H9 (cell line): ENCODE results near the gene AP4M1. TPM values are rescaled to one million over a fixed set of nuclear protein-coding genes. Genes with fewer than 3 reads are reported as not detected.
A peak's percentile ranks its signal among the peaks of the same experiment; 100 is the strongest.

Experiments
- DNase-seq: peaks from one replicate; pipeline ENCODE4 v3.0.0-alpha.2; 2017
- H2AFZ ChIP-seq: one replicate; pipeline ENCODE4 v1.6.1; 2013; ENCODE audit warnings: mild to moderate bottlenecking, low read length, control low read depth, moderate library complexity
- H2AK5ac ChIP-seq: 2 replicates; pipeline ENCODE4 v1.6.1; 2013; ENCODE audit warnings: low read length, control low read depth, mixed read lengths; ENCODE audit not compliant: insufficient read length
- H2BK120ac ChIP-seq: one replicate; pipeline ENCODE4 v1.6.1; 2013; ENCODE audit warnings: low read depth, mild to moderate bottlenecking, low read length, control low read depth, inconsistent platforms; ENCODE audit not compliant: poor library complexity, severe bottlenecking
- H2BK12ac ChIP-seq: 2 replicates; pipeline ENCODE4 v1.6.1; 2013; ENCODE audit warnings: low read length, control low read depth, mixed read lengths, low read depth; ENCODE audit not compliant: insufficient read length
- H2BK15ac ChIP-seq: 2 replicates; pipeline ENCODE4 v1.6.1; 2013; ENCODE audit warnings: low read depth, low read length, control low read depth
- H2BK20ac ChIP-seq: one replicate; pipeline ENCODE4 v1.6.1; 2013; ENCODE audit warnings: low read depth, mild to moderate bottlenecking, low read length, control low read depth, inconsistent platforms; ENCODE audit not compliant: poor library complexity, severe bottlenecking
- H2BK5ac ChIP-seq: 2 replicates; pipeline ENCODE4 v1.6.1; 2013; ENCODE audit warnings: low read length, control low read depth, mixed read lengths; ENCODE audit not compliant: insufficient read length
- H3K14ac ChIP-seq: 2 replicates; pipeline ENCODE4 v1.6.1; 2013; ENCODE audit warnings: low read length, control low read depth; ENCODE audit not compliant: insufficient read depth
- H3K18ac ChIP-seq: 2 replicates; pipeline ENCODE4 v1.6.1; 2013; ENCODE audit warnings: low read depth, mild to moderate bottlenecking, mixed read lengths, low read length, control low read depth; ENCODE audit not compliant: insufficient read length
- H3K23ac ChIP-seq: 2 replicates; pipeline ENCODE4 v1.6.1; 2013; ENCODE audit warnings: low read length, control low read depth, mixed read lengths, low read depth; ENCODE audit not compliant: insufficient read length
- H3K23me2 ChIP-seq: 2 replicates; pipeline ENCODE4 v1.6.1; 2013; ENCODE audit warnings: low read depth, mild to moderate bottlenecking, mixed read lengths, low read length, control low read depth; ENCODE audit not compliant: insufficient read length, poor library complexity, severe bottlenecking
- H3K27ac ChIP-seq: 2 replicates; pipeline ENCODE4 v1.5.1; 2013; ENCODE audit warnings: low read length, control low read depth, mixed read lengths, low read depth; ENCODE audit not compliant: insufficient read length
- H3K27me3 ChIP-seq: 2 replicates; pipeline ENCODE4 v1.6.1; 2013; ENCODE audit warnings: low read length, control low read depth, inconsistent platforms; ENCODE audit not compliant: insufficient read depth
- H3K4ac ChIP-seq: 2 replicates; pipeline ENCODE4 v1.6.1; 2013; ENCODE audit warnings: low read depth, mild to moderate bottlenecking, control low read depth, inconsistent platforms, low read length, moderate library complexity
- H3K4me1 ChIP-seq: 2 replicates; pipeline ENCODE4 v1.6.1; 2013; ENCODE audit warnings: low read length, control low read depth, inconsistent platforms; ENCODE audit not compliant: insufficient read depth
- H3K4me2 ChIP-seq: 2 replicates; pipeline ENCODE4 v1.6.1; 2013; ENCODE audit warnings: low read length, control low read depth, mixed read lengths; ENCODE audit not compliant: insufficient read length, insufficient read depth
- H3K56ac ChIP-seq: 2 replicates; pipeline ENCODE4 v1.6.1; 2013; ENCODE audit warnings: low read depth, mild to moderate bottlenecking, mixed read lengths, low read length, control low read depth; ENCODE audit not compliant: insufficient read length
- H3K79me1 ChIP-seq: 2 replicates; pipeline ENCODE4 v1.6.1; 2013; ENCODE audit warnings: low read depth, mild to moderate bottlenecking, moderate library complexity, low read length, control low read depth, inconsistent platforms; ENCODE audit not compliant: insufficient read depth, poor library complexity, severe bottlenecking
- H3K79me2 ChIP-seq: 2 replicates; pipeline ENCODE4 v1.6.1; 2013; ENCODE audit warnings: low read length, control low read depth, inconsistent platforms; ENCODE audit not compliant: insufficient read depth
- H3K9ac ChIP-seq: 2 replicates; pipeline ENCODE4 v1.6.1; 2013; ENCODE audit warnings: low read length, control low read depth, mixed read lengths; ENCODE audit not compliant: insufficient read length; ENCODE audit errors: extremely low read depth
- H3K9me3 ChIP-seq: one replicate; pipeline ENCODE4 v1.6.1; 2013; ENCODE audit warnings: low read depth, low read length, inconsistent platforms; ENCODE audit not compliant: control insufficient read depth
- H3T11ph ChIP-seq: one replicate; pipeline ENCODE4 v1.6.1; 2013; ENCODE audit warnings: mild to moderate bottlenecking, low read length, control low read depth, inconsistent platforms
- H4K20me1 ChIP-seq: one replicate; pipeline ENCODE4 v1.6.1; 2013; ENCODE audit not compliant: control insufficient read depth, insufficient read length, insufficient read depth
- H4K5ac ChIP-seq: 2 replicates; pipeline ENCODE4 v1.6.1; 2013; ENCODE audit warnings: low read depth, mild to moderate bottlenecking, mixed read lengths, low read length, control low read depth; ENCODE audit not compliant: insufficient read length
- H4K8ac ChIP-seq: replicated peaks from 2 replicates; pipeline ENCODE4 v1.6.1; 2013; ENCODE audit warnings: low read length, control low read depth, mixed read lengths, low read depth; ENCODE audit not compliant: insufficient read length
- H4K91ac ChIP-seq: 2 replicates; pipeline ENCODE4 v1.6.1; 2013; ENCODE audit warnings: low read depth, mild to moderate bottlenecking, moderate library complexity, mixed read lengths, low read length, control low read depth; ENCODE audit not compliant: insufficient read length
- H3K27ac Mint-ChIP-seq, 3 experiments: 2 replicates in 2 of 3; 3 replicates in 1 of 3; pipeline ENCODE4 v1.8.0; 2020 to 2021; ENCODE audit warnings: mixed read lengths in 3 of 3, mild to moderate bottlenecking in 1 of 3, moderate library complexity in 1 of 3
- H3K27me3 Mint-ChIP-seq: 2 replicates; pipeline ENCODE4 v1.8.0; 2021; ENCODE audit warnings: low read depth, mild to moderate bottlenecking, moderate library complexity, mixed read lengths
- H3K36me3 Mint-ChIP-seq, 3 experiments: 2 replicates in 2 of 3; 3 replicates in 1 of 3; pipeline ENCODE4 v1.8.0; 2020 to 2021; ENCODE audit warnings: low read depth in 3 of 3, mixed read lengths in 3 of 3; ENCODE audit not compliant: insufficient read depth in 1 of 3
- H3K4me1 Mint-ChIP-seq, 2 experiments: 2 replicates each; pipeline ENCODE4 v1.8.0; 2020; ENCODE audit warnings: mixed read lengths in 2 of 2
- H3K4me3 Mint-ChIP-seq, 2 experiments: 2 replicates in 1 of 2; 3 replicates in 1 of 2; pipeline ENCODE4 v1.8.0; 2020 to 2021; ENCODE audit warnings: mild to moderate bottlenecking in 2 of 2, mixed read lengths in 2 of 2, moderate library complexity in 1 of 2
- H3K9me3 Mint-ChIP-seq, 2 experiments: 2 replicates in 1 of 2; 3 replicates in 1 of 2; pipeline ENCODE4 v1.8.0; 2020; ENCODE audit warnings: mild to moderate bottlenecking in 2 of 2, mixed read lengths in 2 of 2, moderate library complexity in 1 of 2
- CTCF ChIP-seq: fragments of 200-600 bp; sonication (generic); conservative IDR thresholded peaks from 3 replicates; pipeline ENCODE4 v1.8.0; 2021; ENCODE audit warnings: antibody characterized with exemption, mild to moderate bottlenecking
- WGBS: extraction: QIAGEN DNeasy Blood & Tissue Kit; methylation state at CpG from one replicate; pipeline ENCODE4 v1.1.7; 2013; ENCODE audit warnings: missing lambda C conversion rate, low lambda C conversion rate, mixed read lengths; ENCODE audit not compliant: insufficient read length; ENCODE audit errors: extremely low coverage; 5-methylcytosine and 5-hydroxymethylcytosine counted together
- total RNA-seq: library from RNA; stranded (reverse); gene quantifications from 2 replicates; pipeline ENCODE4 v1.2.1, GENCODE V29; 2021

The AP4M1 gene
- total RNA-seq, 1 experiment from 2014 or later = 18.8 TPM

- peaks cover 7 to 10% of the 10 kb centered on the region in 2 experiments for H3K4me1 Mint-ChIP-seq
- peaks cover 4% of the 10 kb centered on the region for H3K23me2 ChIP-seq
- H3K9me3 ChIP-seq = no peaks in the 10 kb centered on the region
- H3T11ph ChIP-seq = no peak overlapping the region
- TF ChIP-seq CTCF = peak; percentile 93
- peaks cover 4% of the 10 kb centered on the region; the same call in 1 of the 2 replicates for H3K4me1 ChIP-seq
- H2BK12ac ChIP-seq = no peak overlapping the region
- no peak overlapping the region for H2BK15ac ChIP-seq
- peaks cover 35% of the 10 kb centered on the region for H3K27me3 Mint-ChIP-seq
- no peak overlapping the region for H3K4me3 Mint-ChIP-seq
- no peak overlapping the region for H4K5ac ChIP-seq
- H2AK5ac ChIP-seq = no peak overlapping the region
- no CpG with 5 or more reads among the region's 3 CpGs for WGBS
- no peak overlapping the region for H2BK20ac ChIP-seq
- no peak overlapping the region for H3K9ac ChIP-seq
- no peak overlapping the region for H3K4me2 ChIP-seq
- no peak overlapping the region for H4K91ac ChIP-seq
- DNase-seq = peak; percentile 79
- no peak overlapping the region for H3K4ac ChIP-seq
- no peaks in the 10 kb centered on the region for H3K79me1 ChIP-seq
- H3K27ac ChIP-seq = no peak overlapping the region
- H3K27me3 ChIP-seq = no peaks in the 10 kb centered on the region; the same call in 1 of the 2 replicates
- no peaks in the 10 kb centered on the region for H3K36me3 Mint-ChIP-seq
- H2AFZ ChIP-seq = peak overlapping the region; percentile 65
- H3K27ac Mint-ChIP-seq = no peak overlapping the region; a peak in 1 of 7 replicates
- H3K18ac ChIP-seq = no peak overlapping the region
- H2BK5ac ChIP-seq = no peak overlapping the region
- no peak overlapping the region for H4K8ac ChIP-seq
- no peaks in the 10 kb centered on the region for H4K20me1 ChIP-seq
- H3K23ac ChIP-seq = no peak overlapping the region
- no peaks in the 10 kb centered on the region for H3K79me2 ChIP-seq
- H3K14ac ChIP-seq = no peak overlapping the region
- H2BK120ac ChIP-seq = no peak overlapping the region
- no peak overlapping the region for H3K56ac ChIP-seq
- H3K9me3 Mint-ChIP-seq = no peaks in the 10 kb centered on the region
Observed at GRCh38 chr7:100132697-100133151, 31.3 kb downstream of the AP4M1 start.
